Activated CD4-positive, alpha-beta T cell treated with anti-CD3 and anti-CD28 coated beads for 4 hours (primary cell): ENCODE measurements around the gene FXYD2.
"Not testable (repeated sequence)": the region's sequence is repeated elsewhere in the genome, so short reads cannot be mapped to it uniquely, and the experiment has no call there.

Source experiments
- DNase-seq, 2 donors: peaks; one replicate each; pipeline ENCODE4 v3.0.0-alpha.2; 2020

Gene FXYD2

GRCh38 chr11:117819096-117820040, 5.2 kb downstream of the FXYD2 start:
- DNase-seq: no peak

GRCh38 chr11:117818041-117818873, 6.3 kb downstream of the FXYD2 start:
- peak; percentile 46 to 67 for DNase-seq

- DNase-seq: peak; percentile 80 to 90
These were observed 7.0 kb downstream of the FXYD2 start for GRCh38 chr11:117817368-117818040.

- no peak for DNase-seq
These were observed 7.6 kb downstream of the FXYD2 start for GRCh38 chr11:117816846-117817367.

GRCh38 chr11:117816151-117816741, 8.3 kb downstream of the FXYD2 start:
- no peak for DNase-seq

GRCh38 chr11:117815262-117815803, 9.2 kb downstream of the FXYD2 start:
- peak; percentile 69 to 76 for DNase-seq

GRCh38 chr11:117814766-117815261, 9.7 kb downstream of the FXYD2 start:
- DNase-seq: peak; percentile 71 to 78

- no peak for DNase-seq
These were observed 10.3 kb downstream of the FXYD2 start for GRCh38 chr11:117814204-117814765.

- not testable (repeated sequence) for DNase-seq
These were observed 14.5 kb downstream of the FXYD2 start for GRCh38 chr11:117810056-117810451.

GRCh38 chr11:117809236-117810055, 15.1 kb downstream of the FXYD2 start:
- peak; percentile 37 to 49 for DNase-seq

GRCh38 chr11:117808784-117809183, 15.8 kb downstream of the FXYD2 start:
- DNase-seq: no peak

- DNase-seq: peak; percentile 73 to 74
These were observed 16.8 kb downstream of the FXYD2 start for GRCh38 chr11:117807482-117808327.

- DNase-seq: no peak
These were observed 17.7 kb downstream of the FXYD2 start for GRCh38 chr11:117806846-117807245.

- DNase-seq: no peak
These were observed 19.5 kb downstream of the FXYD2 start for GRCh38 chr11:117805045-117805444.

GRCh38 chr11:117803896-117804295, 20.6 kb downstream of the FXYD2 start:
- DNase-seq: no peak

- no peak for DNase-seq
These were observed 24.9 kb downstream of the FXYD2 start for GRCh38 chr11:117799634-117800033.

GRCh38 chr11:117796872-117797529, 27.5 kb downstream of the FXYD2 start, which contains the start of gene DSCAML1:
TSS of gene DSCAML1 (minus strand) at chr11:117797216. CDS start at chr11:117797079, 137 bp downstream.
- peak in 1 of 2 donors; percentile 35 for DNase-seq

GRCh38 chr11:117796456-117796871, 28.1 kb downstream of the FXYD2 start:
- DNase-seq: no peak
